ENCODE data around the gene SLC2A2. TPM values are rescaled to one million over a fixed set of nuclear protein-coding genes. Genes with fewer than 3 reads are reported as not detected.

SLC2A2 gene
- total RNA-seq, result 0.09 TPM in 1 of 2 replicates, not detected in the other

GRCh38 chr3:171026597-171027293, at the start of gene SLC2A2:
Gene SLC2A2, minus strand, starts transcription at chr3:171026720. Its CDS starts 50 bp downstream, at chr3:171026670.

Other genes with a start within 250 kb of the SLC2A2 start
- 50.4 and 90.0 TPM in 2 replicates for gene RPL22L1, start 156.5 kb downstream of the SLC2A2 start, total RNA-seq
- gene EIF5A2, start 118.1 kb downstream of the SLC2A2 start, total RNA-seq, result 13.4 and 15.7 TPM in 2 replicates